Loucy (cell line): ENCODE measurements around the gene PCOLCE2.

Experiments
- CTCF ChIP-seq: fragments of 200-600 bp; sonication (generic); conservative IDR thresholded peaks from 2 replicates; pipeline ENCODE4 v1.5.1; 2014; ENCODE audit warnings: mild to moderate bottlenecking, antibody characterized with exemption, low read length
- EZH2phosphoT487 ChIP-seq: fragments of 200-600 bp; IDR thresholded peaks from 2 replicates; pipeline ENCODE4 v1.6.1; 2018; ENCODE audit warnings: antibody characterized with exemption, mild to moderate bottlenecking, moderate library complexity, borderline replicate concordance

- no peak for TF ChIP-seq CTCF
- TF ChIP-seq EZH2phosphoT487 = no peak
Observed at GRCh38 chr3:142926368-142926944, 37.6 kb upstream of the PCOLCE2 start.
